ENCODE data around the gene OSBPL1A.

OSBPL1A gene

GRCh38 chr18:24196764-24197163, 200.9 kb downstream of the OSBPL1A start:
- TF ChIP-seq CTCF (IDR thresholded peaks at IDR 0.05; ENCODE audit: control insufficient read depth, insufficient read depth, low read depth, low read length, missing control alignments) = no peak
- DNase-seq (ENCODE audit: low read depth) = no peak
- no peak overlapping the region for H3K4me3 ChIP-seq (ENCODE audit: control insufficient read depth, low read depth, low read length)

- no peak for TF ChIP-seq CTCF (IDR thresholded peaks at IDR 0.05; ENCODE audit: control insufficient read depth, insufficient read depth, low read depth, low read length, missing control alignments)
- no peak overlapping the region for H3K4me3 ChIP-seq (ENCODE audit: control insufficient read depth, low read depth, low read length)
- no peak for DNase-seq (ENCODE audit: low read depth)
These were observed 202.1 kb downstream of the OSBPL1A start for GRCh38 chr18:24195296-24196053.

- no peak for TF ChIP-seq CTCF (IDR thresholded peaks at IDR 0.05; ENCODE audit: control insufficient read depth, insufficient read depth, low read depth, low read length, missing control alignments)
- no peak for DNase-seq (ENCODE audit: low read depth)
- no peak overlapping the region for H3K4me3 ChIP-seq (ENCODE audit: control insufficient read depth, low read depth, low read length)
These were observed 207.0 kb downstream of the OSBPL1A start for GRCh38 chr18:24190590-24190989.

- no peak for DNase-seq (ENCODE audit: low read depth)
- TF ChIP-seq CTCF (IDR thresholded peaks at IDR 0.05; ENCODE audit: control insufficient read depth, insufficient read depth, low read depth, low read length, missing control alignments) = no peak
- H3K4me3 ChIP-seq (ENCODE audit: control insufficient read depth, low read depth, low read length) = no peak overlapping the region
These were observed 207.8 kb downstream of the OSBPL1A start for GRCh38 chr18:24189664-24190346.

GRCh38 chr18:24189007-24189528, 208.6 kb downstream of the OSBPL1A start:
- no peak for TF ChIP-seq CTCF (IDR thresholded peaks at IDR 0.05; ENCODE audit: control insufficient read depth, insufficient read depth, low read depth, low read length, missing control alignments)
- no peak overlapping the region for H3K4me3 ChIP-seq (ENCODE audit: control insufficient read depth, low read depth, low read length)
- DNase-seq (ENCODE audit: low read depth) = no peak

GRCh38 chr18:24188120-24188519, 209.5 kb downstream of the OSBPL1A start:
- H3K4me3 ChIP-seq (ENCODE audit: control insufficient read depth, low read depth, low read length) = no peak overlapping the region
- no peak for DNase-seq (ENCODE audit: low read depth)
- no peak for TF ChIP-seq CTCF (IDR thresholded peaks at IDR 0.05; ENCODE audit: control insufficient read depth, insufficient read depth, low read depth, low read length, missing control alignments)

Measured in AG09309 (cell line).